HFFc6 (cell line): ENCODE data around the gene ST3GAL5. TPM values are rescaled to one million over a fixed set of nuclear protein-coding genes. Genes with fewer than 3 reads are reported as not detected.

Experiments
- DNase-seq: peaks from one replicate; pipeline ENCODE4 v3.0.0-alpha.2; 2018
- H3K27ac Mint-ChIP-seq: 2 replicates; pipeline ENCODE4 v1.8.0; 2020; ENCODE audit warnings: mild to moderate bottlenecking, mixed read lengths
- H3K27me3 Mint-ChIP-seq: 2 replicates; pipeline ENCODE4 v1.8.0; 2021; ENCODE audit warnings: mild to moderate bottlenecking, moderate library complexity, mixed read lengths; ENCODE audit not compliant: insufficient read depth
- H3K36me3 Mint-ChIP-seq: 2 replicates; pipeline ENCODE4 v1.8.0; 2021; ENCODE audit warnings: low read depth, mixed read lengths
- H3K4me1 Mint-ChIP-seq: 2 replicates; pipeline ENCODE4 v1.8.0; 2020; ENCODE audit warnings: low read depth, mixed read lengths
- H3K4me3 Mint-ChIP-seq: 2 replicates; pipeline ENCODE4 v1.8.0; 2020; ENCODE audit warnings: mild to moderate bottlenecking, moderate library complexity, mixed read lengths
- H3K9me3 Mint-ChIP-seq: 2 replicates; pipeline ENCODE4 v1.8.0; 2020; ENCODE audit warnings: mild to moderate bottlenecking, mixed read lengths
- CTCF ChIP-seq: fragments of 200-600 bp; sonication (generic); IDR thresholded peaks from 2 replicates; pipeline ENCODE4 v1.5.0; 2021; ENCODE audit warnings: antibody characterized with exemption, mild to moderate bottlenecking
- total RNA-seq, 6 experiments: library from RNA; stranded (reverse); fragmentation: NEBNext Ultra II Directional; extraction: Animal tissue kit (Norgen Biotek cat#: 25700); gene quantifications; 2 replicates in 1 of 6; 3 replicates in 5 of 6; pipeline ENCODE4 v1.2.3, GENCODE V29; 2021

ST3GAL5 gene
- total RNA-seq, 6 experiments from 2014 or later = 12.7 to 17.4 (median 15.2) TPM

- TF ChIP-seq CTCF = no peak
- Mint-ChIP-seq H3K9me3 (no peaks in the 10 kb centered on the region), H3K36me3 (no peaks in the 10 kb centered on the region), H3K27ac (no peak overlapping the region), H3K4me1 (peaks cover 17% of the 10 kb centered on the region), H3K4me3 (no peak overlapping the region), H3K27me3 (peaks cover 8% of the 10 kb centered on the region)
- DNase-seq = no peak
Observed at GRCh38 chr2:85823951-85824350, 64.8 kb downstream of the ST3GAL5 start.

- DNase-seq = no peak
- no peak for TF ChIP-seq CTCF
- H3K36me3 Mint-ChIP-seq = no peaks in the 10 kb centered on the region
- no peak overlapping the region for H3K27ac Mint-ChIP-seq
- peaks cover 12% of the 10 kb centered on the region for H3K27me3 Mint-ChIP-seq
- H3K4me1 Mint-ChIP-seq = peaks cover 11% of the 10 kb centered on the region
- no peaks in the 10 kb centered on the region for H3K9me3 Mint-ChIP-seq
- no peak overlapping the region for H3K4me3 Mint-ChIP-seq
Observed at GRCh38 chr2:85822766-85823165, 66.0 kb downstream of the ST3GAL5 start.

DNA sequence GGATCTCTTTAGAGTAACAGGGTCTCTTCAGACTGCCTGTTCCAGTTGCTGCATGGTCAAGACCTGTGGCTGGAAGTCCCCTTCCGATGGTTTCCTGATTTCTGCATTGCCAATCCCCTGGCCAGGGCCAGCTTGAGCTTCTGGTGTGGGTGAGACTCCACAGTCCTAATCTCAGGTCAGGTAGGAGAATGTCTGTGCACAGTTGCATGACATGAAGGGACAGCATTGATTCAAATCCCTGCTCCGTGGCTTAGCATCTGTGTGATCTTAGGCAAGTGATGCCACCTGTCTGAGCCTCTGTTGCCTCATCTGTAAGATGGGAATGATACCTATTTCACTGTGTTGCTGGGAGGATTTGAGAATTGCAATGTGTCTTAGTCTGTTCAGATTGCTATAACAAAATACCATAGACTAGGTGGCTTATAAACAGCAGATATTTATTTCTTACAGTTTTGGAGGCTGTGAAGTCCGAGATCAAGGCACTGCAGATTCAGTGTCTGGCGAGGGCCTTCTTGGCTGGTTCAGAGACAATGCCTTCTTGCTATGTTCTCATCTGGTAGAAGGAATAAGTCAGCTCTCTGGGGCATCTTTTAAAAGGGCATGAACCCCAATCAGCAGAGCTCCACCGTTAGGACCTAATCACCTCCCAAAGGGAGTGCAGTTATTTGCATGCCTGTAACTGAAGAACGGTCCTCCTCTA, 68.8 kb downstream of the ST3GAL5 start:
- TF ChIP-seq CTCF = no peak
- H3K27me3 Mint-ChIP-seq = peaks cover 11% of the 10 kb centered on the region
- no peak overlapping the region for H3K4me3 Mint-ChIP-seq
- no peaks in the 10 kb centered on the region for H3K36me3 Mint-ChIP-seq
- H3K4me1 Mint-ChIP-seq = no peaks in the 10 kb centered on the region
- H3K9me3 Mint-ChIP-seq = no peaks in the 10 kb centered on the region
- DNase-seq = no peak
- H3K27ac Mint-ChIP-seq = no peak overlapping the region

DNA sequence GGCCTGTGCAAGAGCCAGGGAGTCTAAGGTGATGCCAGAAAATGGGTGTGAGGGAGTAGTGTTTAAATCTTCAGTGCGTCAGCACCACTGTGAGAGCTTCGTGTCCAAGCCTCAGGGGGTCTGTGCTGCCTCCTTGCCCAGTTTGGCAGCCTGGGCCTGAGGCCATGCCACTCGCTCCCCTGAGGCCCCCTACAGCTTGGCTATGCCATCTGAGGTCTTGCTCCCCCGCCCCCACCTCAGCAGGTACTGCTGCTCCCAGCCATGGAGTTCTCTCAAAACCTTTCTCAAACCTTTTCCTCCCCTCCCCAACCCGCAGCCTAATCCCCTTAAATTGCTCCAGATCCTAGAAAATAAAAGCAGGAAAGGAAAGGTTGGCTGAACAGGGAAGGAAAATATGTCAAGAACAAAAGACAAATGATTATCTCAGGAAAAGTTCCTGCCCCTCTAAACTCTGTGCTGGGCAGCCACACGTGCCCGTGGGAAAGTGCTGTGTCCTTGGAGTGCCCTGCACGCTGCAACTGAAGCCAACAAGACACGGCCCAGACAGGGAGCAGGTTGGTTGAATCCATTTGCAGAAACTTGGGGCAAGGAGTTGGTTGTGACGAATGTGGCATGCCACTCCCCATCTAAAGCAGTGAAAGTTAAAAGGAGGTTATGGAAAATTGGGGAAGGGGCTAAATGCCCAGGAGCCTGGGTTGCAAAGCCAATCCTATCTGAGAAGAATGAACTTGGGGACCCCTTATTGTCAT, 73.8 kb downstream of the ST3GAL5 start:
- Mint-ChIP-seq H3K4me3 (no peak overlapping the region), H3K9me3 (no peaks in the 10 kb centered on the region), H3K36me3 (no peaks in the 10 kb centered on the region), H3K27me3 (peaks cover 14% of the 10 kb centered on the region), H3K27ac (no peak overlapping the region), H3K4me1 (peaks cover 37% of the 10 kb centered on the region)
- no peak for TF ChIP-seq CTCF
- no peak for DNase-seq

DNA sequence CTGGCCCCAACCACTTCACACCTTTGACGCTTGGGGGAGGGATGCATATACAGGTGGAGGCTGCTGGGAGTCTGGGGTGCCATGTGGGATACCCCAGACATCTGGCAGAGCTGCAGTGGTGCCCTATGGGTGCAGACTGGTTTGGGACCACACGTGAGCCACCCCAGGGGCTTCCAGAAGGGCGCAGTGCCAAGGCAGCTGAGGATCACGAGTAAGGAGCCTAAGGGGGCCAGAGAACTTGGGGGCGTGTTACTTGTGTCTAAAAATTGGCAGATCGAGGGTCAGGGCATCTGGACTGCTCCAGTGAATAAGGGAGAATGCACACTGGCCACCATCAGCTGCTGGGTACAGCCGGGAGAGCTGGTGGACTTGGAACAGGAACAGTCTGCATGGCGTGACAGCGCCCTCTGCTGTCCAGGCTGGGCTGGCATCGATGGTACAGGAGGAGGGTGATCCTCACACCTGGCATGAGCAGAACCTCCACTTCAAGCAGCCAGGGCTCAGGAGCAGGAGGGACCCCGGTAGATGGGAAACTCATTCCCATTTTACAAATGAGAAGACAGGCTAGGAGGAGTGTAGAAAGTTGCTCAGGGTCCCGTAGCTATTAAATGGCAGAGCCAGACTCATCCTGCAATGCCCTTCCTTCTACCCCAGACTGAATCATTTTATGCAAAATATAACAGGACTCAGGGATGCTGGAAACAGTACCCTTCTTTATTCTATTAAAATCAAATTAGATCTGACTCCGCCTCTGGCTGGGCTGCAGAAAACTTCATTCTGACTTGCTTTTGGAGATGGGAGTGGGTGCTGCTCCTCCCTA, 74.6 kb downstream of the ST3GAL5 start:
- H3K36me3 Mint-ChIP-seq = no peaks in the 10 kb centered on the region
- H3K27ac Mint-ChIP-seq = no peak overlapping the region
- no peaks in the 10 kb centered on the region for H3K9me3 Mint-ChIP-seq
- DNase-seq = peak; percentile 82
- no peak overlapping the region for H3K4me3 Mint-ChIP-seq
- H3K4me1 Mint-ChIP-seq = peaks cover 44% of the 10 kb centered on the region
- peaks cover 9% of the 10 kb centered on the region for H3K27me3 Mint-ChIP-seq
- peak; percentile 99 for TF ChIP-seq CTCF
